ENCODE data around the gene TBC1D14.

The TBC1D14 gene

DNA sequence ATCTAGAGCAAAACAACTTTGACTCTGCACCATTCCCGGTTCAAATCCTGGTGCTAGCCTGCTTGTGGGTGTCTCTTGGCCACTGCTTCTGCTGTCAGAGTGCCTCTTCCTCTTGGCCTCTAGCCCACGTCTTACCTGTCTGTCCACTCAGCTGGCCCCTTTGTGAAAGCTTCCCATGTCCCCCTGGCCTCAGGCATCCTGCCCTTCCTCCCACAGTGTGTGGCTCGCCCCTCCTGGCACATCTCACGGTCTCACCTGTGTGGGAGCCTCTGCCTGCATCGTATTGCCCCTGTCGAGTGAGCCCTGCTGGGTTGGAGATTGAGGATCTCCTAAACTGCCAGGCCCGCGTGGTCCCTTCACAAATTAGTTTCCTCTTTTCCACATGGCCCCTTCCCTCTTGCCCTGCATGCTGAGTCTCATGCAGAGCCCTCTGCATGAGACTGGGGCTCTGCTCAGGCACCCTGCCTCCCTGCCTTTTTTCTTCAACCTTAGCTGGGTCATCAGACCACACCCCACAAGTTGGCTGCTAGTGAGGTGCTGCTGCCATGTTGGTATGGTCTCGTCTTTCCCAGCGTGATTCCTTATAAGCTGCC is 79.8 kb downstream of the TBC1D14 start:
- TF ChIP-seq ZFX (IDR thresholded peaks at IDR 0.05; ENCODE audit: borderline replicate concordance), result no peak
- TF ChIP-seq, protein P1, sequence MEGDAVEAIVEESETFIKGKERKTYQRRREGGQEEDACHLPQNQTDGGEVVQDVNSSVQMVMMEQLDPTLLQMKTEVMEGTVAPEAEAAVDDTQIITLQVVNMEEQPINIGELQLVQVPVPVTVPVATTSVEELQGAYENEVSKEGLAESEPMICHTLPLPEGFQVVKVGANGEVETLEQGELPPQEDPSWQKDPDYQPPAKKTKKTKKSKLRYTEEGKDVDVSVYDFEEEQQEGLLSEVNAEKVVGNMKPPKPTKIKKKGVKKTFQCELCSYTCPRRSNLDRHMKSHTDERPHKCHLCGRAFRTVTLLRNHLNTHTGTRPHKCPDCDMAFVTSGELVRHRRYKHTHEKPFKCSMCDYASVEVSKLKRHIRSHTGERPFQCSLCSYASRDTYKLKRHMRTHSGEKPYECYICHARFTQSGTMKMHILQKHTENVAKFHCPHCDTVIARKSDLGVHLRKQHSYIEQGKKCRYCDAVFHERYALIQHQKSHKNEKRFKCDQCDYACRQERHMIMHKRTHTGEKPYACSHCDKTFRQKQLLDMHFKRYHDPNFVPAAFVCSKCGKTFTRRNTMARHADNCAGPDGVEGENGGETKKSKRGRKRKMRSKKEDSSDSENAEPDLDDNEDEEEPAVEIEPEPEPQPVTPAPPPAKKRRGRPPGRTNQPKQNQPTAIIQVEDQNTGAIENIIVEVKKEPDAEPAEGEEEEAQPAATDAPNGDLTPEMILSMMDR (IDR thresholded peaks at IDR 0.05), result no peak
- no peak overlapping the region for H3K27ac ChIP-seq

DNA sequence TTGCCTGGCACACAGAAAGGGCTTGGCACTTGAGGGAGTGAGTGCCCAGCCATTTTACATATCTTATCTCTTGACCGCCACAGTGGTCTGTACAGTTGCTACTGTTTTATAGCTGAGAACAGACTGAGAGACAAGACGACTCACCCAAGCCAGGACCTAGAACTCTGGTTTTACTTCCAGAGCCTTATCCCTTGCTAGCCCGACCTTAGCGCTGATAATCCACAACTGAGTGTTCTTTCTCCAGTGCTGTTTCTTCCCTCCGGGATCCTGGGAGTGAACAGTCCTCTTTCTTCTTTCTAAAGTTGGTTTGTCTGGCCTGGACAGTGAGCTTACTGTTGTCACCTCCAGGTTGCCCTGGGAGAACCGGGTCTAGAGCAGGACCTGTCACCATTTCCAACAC is 81.0 kb downstream of the TBC1D14 start:
- no peak overlapping the region for H3K27ac ChIP-seq
- no peak for TF ChIP-seq ZFX (IDR thresholded peaks at IDR 0.05; ENCODE audit: borderline replicate concordance)
- TF ChIP-seq, protein P1 (IDR thresholded peaks at IDR 0.05), result no peak

DNA sequence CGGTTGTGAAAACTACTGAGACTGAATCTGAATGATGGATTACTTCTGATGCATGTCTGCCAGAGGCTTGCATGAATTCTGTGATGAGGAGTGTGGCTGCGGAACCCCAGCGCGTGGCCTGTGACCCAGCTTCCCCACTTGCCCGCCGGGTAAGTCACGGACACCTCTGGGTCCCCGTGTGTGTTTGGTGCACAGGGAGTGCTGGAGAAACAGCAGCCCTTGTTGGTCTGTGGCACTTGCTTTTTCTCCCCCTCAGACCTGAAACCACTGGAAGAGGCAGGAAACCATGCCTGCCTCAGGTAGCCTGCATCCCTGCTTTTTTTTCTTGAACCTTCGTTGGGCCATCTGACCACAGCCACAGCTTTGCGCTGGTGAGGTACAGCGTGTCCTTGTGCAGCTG is 81.6 kb downstream of the TBC1D14 start:
- H3K27ac ChIP-seq, result no peak overlapping the region
- TF ChIP-seq, protein P1 (IDR thresholded peaks at IDR 0.05), result no peak
- no peak for TF ChIP-seq ZFX (IDR thresholded peaks at IDR 0.05; ENCODE audit: borderline replicate concordance)

DNA sequence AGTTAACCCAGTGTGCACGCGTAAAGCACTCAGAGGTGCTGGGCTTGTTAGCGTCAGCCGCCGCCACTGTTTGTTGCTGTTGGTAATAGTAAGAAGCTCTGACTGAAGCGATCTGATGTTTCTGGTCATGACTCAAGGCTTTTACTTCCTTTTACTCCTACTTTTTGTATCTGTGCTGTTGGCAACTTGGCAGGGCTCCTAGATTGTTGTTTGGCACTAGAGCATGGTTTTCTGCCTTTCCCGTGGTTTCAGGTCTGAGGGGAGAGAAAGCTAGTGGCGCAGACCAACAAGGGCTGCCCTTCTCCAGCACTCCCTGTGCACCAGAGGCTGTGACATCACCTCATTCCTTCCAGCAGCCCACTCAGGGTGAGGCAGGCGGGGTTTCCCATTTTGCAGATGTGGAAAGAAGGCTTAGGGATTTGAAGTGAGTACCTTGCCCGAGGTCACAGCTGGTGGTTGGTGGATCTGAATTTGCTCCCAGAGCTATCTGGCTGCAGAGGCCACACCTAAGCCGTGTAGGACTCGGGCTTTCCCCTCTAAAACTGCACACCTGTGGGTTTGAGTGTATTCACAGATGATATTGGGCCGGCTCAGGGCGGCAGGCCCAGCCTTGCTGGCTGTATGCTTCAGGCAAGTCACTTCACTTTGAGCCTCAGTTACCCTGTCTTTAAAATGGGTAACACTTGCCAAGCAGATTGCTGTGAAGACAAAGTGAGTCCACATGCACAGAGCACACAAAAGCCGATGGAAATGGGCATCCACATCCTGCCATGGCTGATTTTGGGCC is 82.3 kb downstream of the TBC1D14 start:
- no peak overlapping the region for H3K27ac ChIP-seq
- no peak for TF ChIP-seq ZFX (IDR thresholded peaks at IDR 0.05; ENCODE audit: borderline replicate concordance)
- TF ChIP-seq, protein P1 (IDR thresholded peaks at IDR 0.05), result no peak

DNA sequence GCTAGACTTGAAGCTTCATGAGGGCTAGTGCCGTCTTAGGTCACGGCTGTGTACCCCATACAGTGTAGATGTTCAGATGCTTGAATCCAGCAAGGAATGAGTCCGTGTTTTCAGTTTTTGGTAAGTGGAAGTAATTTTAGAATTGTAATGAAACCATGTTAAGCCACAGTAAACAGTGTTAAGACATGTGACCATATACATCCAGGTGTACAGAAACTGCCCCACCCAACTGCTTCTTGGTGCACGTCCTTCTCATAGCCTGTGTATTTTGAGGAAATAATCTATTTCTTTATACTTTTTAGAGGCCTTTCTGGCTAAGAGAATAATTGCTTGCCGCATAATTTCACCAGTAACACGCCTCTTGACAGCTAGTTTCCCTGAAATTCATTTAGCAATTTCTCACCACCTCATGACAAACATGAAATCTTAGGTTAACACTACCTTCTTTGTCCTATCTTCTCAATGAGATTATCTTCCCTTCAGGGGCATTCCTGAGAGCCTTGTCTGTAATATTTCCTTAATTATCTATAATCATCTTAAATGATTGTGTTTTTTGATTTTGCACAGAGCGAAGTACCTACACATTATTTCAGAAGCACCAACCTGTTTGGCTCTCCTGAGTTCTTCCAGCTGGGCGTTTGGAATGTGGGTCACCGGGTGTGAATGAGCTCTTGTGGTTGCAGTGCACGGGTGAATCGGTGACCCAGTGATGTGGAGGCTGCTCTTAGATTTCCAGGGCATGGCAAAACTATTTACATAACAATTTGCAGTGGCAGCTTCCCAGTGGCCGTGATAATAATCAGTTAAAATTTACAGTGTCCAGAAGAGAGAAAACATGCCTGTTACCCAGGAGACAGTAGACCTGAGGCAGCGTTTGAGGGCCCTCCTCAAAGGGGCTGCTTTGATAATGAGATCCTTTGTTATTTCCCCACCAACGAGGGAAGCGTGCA is 83.4 kb downstream of the TBC1D14 start:
- TF ChIP-seq ZFX (IDR thresholded peaks at IDR 0.05; ENCODE audit: borderline replicate concordance), result no peak
- TF ChIP-seq, protein P1 (IDR thresholded peaks at IDR 0.05), result no peak
- H3K27ac ChIP-seq, result no peak overlapping the region

DNA sequence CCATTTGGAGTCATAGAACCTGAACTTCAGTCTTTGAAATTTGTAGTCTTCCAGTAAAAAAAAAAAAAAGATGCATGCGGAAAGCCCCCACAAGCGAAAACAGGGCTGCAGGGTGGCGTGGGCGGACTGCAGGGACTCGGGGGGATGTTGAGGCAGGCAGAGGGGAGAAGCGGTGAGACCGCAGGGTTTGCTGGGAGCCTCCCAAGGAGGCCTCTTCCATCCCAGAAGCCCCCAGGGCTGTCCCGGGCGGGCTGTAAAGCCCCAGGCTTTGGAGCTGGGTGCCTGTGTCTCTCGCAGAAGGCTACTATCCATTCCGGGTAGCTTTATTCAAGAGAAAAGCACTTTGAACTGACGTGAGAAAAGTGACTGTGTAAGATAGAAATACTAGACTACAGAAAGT is 86.9 kb downstream of the TBC1D14 start:
- no peak overlapping the region for H3K27ac ChIP-seq
- TF ChIP-seq ZFX (IDR thresholded peaks at IDR 0.05; ENCODE audit: borderline replicate concordance), result no peak
- TF ChIP-seq, protein P1 (IDR thresholded peaks at IDR 0.05), result no peak
